Cardiac muscle cell (in vitro differentiated cells and primary cell): ENCODE measurements around the gene OGFOD1. TPM values are rescaled to one million over a fixed set of nuclear protein-coding genes. Genes with fewer than 3 reads are reported as not detected.

Experiments
- DNase-seq, 2 donors: peaks; one replicate each; pipeline versions ENCODE4 v3.0.0 to v3.0.0-alpha.2; 2010 to 2017; ENCODE audit warnings: low read depth in 1 of 2, low spot score in 1 of 2
- H3K27ac ChIP-seq: fragments of 200-600 bp; sonication (generic); 2 replicates; pipeline ENCODE4 v1.5.1; 2016
- H3K27me3 ChIP-seq: fragments of 200-600 bp; sonication (generic); 2 replicates; pipeline ENCODE4 v1.6.0; 2016; ENCODE audit warnings: control low read depth
- H3K36me3 ChIP-seq: fragments of 200-600 bp; sonication (generic); 2 replicates; pipeline ENCODE4 v1.5.1; 2016; ENCODE audit warnings: control low read depth
- H3K4me1 ChIP-seq: fragments of 200-600 bp; sonication (generic); 2 replicates; pipeline ENCODE4 v1.8.1; 2017; ENCODE audit warnings: low read depth, mild to moderate bottlenecking, mixed run types
- H3K4me3 ChIP-seq: fragments of 200-600 bp; sonication (generic); 2 replicates; pipeline ENCODE4 v1.5.1; 2016; ENCODE audit warnings: mild to moderate bottlenecking
- H3K9me3 ChIP-seq: fragments of 200-600 bp; sonication (generic); 2 replicates; pipeline ENCODE4 v1.5.1; 2017; ENCODE audit warnings: low read depth, mild to moderate bottlenecking, control low read depth
- polyA plus RNA-seq: library from polyadenylated mRNA; unstranded; fragments of >200 nt; fragmentation: Nextera tagmentation; extraction: Ambion mirVana; gene quantifications from 2 replicates; pipeline ENCODE4 v1.2.1, GENCODE V29; 2016
- total RNA-seq: library from RNA; depleted of rRNA; stranded (reverse); fragments of >200 nt; gene quantifications from 2 replicates; pipeline ENCODE4 v1.2.3, GENCODE V29; 2016
- TF ChIP-seq, protein P1 (sequence below): IDR thresholded peaks from 2 replicates; pipeline ENCODE4 v1.5.1; 2012; ENCODE audit warnings: low read depth, mild to moderate bottlenecking, low read length

OGFOD1 gene
- total RNA-seq = 32.0 and 65.5 TPM in 2 replicates
- polyA plus RNA-seq = 49.4 and 54.9 TPM in 2 replicates

DNA sequence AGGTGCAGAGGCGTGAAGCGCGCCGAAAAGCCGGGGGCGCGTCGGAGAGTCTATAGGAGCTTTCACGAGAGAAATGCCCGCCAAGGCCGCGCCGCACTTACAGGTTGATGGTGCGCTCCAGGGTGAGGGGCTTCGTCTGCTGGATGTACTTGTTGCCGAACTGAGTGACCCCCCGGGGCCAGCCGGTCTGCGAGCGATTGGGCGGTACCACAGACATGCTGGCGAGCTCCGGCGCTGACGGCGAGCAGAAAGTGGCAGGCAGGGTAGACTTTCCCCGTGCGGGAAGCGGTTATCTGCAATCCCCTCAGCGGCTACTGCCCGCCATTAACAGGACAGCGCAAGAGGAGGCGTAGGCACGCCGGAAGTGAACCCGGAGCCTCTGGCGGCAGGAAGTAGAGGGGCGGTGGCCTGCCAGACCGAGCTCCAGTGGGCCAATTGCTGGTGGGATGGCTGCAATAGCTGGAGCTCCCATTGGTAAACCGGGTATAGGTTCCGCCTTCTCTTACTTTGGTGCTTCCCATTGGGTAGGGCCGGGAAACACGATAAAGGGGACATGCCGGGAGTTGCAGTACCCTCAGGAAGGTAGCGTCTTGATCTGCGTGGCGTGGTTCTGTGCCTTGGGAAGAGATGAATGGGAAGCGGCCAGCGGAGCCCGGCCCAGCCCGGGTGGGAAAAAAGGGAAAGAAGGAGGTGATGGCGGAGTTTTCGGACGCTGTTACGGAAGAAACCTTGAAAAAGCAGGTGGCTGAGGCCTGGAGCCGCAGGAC, at the start of gene OGFOD1, which contains the start of gene NUDT21:
OGFOD1 (plus strand) TSS at position 569 of the 767 bp plus-strand sequence; CDS start at position 628, 59 bp downstream.
NUDT21 (minus strand) TSS at position 347 of the 767 bp plus-strand sequence; CDS start at position 217, 130 bp downstream.
- DNase-seq = peak; percentile 98 to 99
- peak within 1 kb of the TSS; percentile 91 for H3K4me3 ChIP-seq
- H3K27me3 ChIP-seq = no peaks in the 10 kb centered on the region
- TF ChIP-seq, protein P1, sequence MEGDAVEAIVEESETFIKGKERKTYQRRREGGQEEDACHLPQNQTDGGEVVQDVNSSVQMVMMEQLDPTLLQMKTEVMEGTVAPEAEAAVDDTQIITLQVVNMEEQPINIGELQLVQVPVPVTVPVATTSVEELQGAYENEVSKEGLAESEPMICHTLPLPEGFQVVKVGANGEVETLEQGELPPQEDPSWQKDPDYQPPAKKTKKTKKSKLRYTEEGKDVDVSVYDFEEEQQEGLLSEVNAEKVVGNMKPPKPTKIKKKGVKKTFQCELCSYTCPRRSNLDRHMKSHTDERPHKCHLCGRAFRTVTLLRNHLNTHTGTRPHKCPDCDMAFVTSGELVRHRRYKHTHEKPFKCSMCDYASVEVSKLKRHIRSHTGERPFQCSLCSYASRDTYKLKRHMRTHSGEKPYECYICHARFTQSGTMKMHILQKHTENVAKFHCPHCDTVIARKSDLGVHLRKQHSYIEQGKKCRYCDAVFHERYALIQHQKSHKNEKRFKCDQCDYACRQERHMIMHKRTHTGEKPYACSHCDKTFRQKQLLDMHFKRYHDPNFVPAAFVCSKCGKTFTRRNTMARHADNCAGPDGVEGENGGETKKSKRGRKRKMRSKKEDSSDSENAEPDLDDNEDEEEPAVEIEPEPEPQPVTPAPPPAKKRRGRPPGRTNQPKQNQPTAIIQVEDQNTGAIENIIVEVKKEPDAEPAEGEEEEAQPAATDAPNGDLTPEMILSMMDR = no peak
- H3K9me3 ChIP-seq = no peaks in the 10 kb centered on the region
- peaks cover 30% of the 10 kb centered on the region for H3K36me3 ChIP-seq
- H3K4me1 ChIP-seq = peaks cover 10% of the 10 kb centered on the region
- peak within 1 kb of the TSS; percentile 86 for H3K27ac ChIP-seq

GRCh38 chr16:56405977-56406672, 45.2 kb upstream of the OGFOD1 start:
- Histone ChIP-seq H3K27me3 (no peaks in the 10 kb centered on the region), H3K4me1 (no peaks in the 10 kb centered on the region), H3K36me3 (peaks cover 59% of the 10 kb centered on the region), H3K9me3 (no peaks in the 10 kb centered on the region), H3K27ac (no peak overlapping the region), H3K4me3 (no peak overlapping the region)
- TF ChIP-seq, protein P1 = no peak
- no peak for DNase-seq

DNA sequence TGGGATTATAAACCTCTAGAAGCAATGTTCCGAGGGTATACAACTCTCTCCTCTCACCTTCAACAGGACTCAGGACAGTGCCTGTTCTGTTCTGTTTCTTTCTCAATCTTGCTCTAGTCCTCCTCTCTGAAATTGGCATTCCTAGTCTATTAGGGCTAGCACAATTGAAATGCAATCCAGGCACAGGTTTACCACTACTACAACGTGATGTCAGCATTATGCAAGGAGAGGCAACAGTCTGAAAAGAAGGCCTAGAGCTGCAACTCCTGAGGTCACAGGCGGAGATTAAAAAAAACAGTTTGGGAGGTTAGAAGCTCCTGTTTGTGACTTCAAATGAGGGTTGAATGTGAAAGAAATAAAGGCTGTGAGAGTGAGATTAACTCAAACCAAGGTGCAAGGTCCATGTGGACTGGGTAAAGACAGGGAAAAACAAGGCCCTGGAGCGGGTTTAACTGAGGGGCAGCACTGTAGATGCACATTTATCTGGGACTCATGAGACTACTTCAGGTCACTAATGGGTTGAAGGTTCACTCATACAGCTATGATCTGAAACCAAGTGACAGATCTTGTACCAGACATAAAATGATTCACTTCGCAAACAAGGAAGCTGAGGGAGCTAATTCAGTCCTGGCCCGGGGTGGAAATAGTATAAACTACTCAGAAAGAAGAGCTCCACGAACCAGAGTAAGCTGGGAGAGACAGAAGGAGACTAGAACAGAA, 42.8 kb upstream of the OGFOD1 start:
- no peak overlapping the region for H3K27ac ChIP-seq
- TF ChIP-seq, protein P1 = no peak
- no peak overlapping the region for H3K4me3 ChIP-seq
- no peaks in the 10 kb centered on the region for H3K9me3 ChIP-seq
- no peaks in the 10 kb centered on the region for H3K4me1 ChIP-seq
- peaks cover 38% of the 10 kb centered on the region for H3K36me3 ChIP-seq
- H3K27me3 ChIP-seq = no peaks in the 10 kb centered on the region
- no peak for DNase-seq

- peak in 1 of 2 donors; percentile 53 for DNase-seq
- H3K4me3 ChIP-seq = no peak overlapping the region
- H3K36me3 ChIP-seq = peaks cover 32% of the 10 kb centered on the region
- TF ChIP-seq, protein P1 = no peak
- H3K4me1 ChIP-seq = no peaks in the 10 kb centered on the region
- H3K9me3 ChIP-seq = no peaks in the 10 kb centered on the region
- no peaks in the 10 kb centered on the region for H3K27me3 ChIP-seq
- H3K27ac ChIP-seq = no peak overlapping the region
These were observed 42.2 kb upstream of the OGFOD1 start for GRCh38 chr16:56409195-56409594.

- H3K9me3 ChIP-seq = no peaks in the 10 kb centered on the region
- no peak overlapping the region for H3K4me3 ChIP-seq
- no peak overlapping the region for H3K27ac ChIP-seq
- H3K36me3 ChIP-seq = peaks cover 19% of the 10 kb centered on the region
- DNase-seq = no peak
- peaks cover 5% of the 10 kb centered on the region for H3K4me1 ChIP-seq
- TF ChIP-seq, protein P1 = no peak
- H3K27me3 ChIP-seq = no peaks in the 10 kb centered on the region
These were observed 40.2 kb upstream of the OGFOD1 start for GRCh38 chr16:56411123-56411522.
